GM12801 (cell line): Measurements from ENCODE around the gene MDP1.

Experiments
- TF ChIP-seq, protein P1 (sequence below): IDR thresholded peaks from one replicate; pipeline ENCODE4 v1.5.1; 2011; ENCODE audit warnings: control low read depth; ENCODE audit not compliant: insufficient read length; ENCODE audit errors: extremely low read depth

Gene MDP1

DNA sequence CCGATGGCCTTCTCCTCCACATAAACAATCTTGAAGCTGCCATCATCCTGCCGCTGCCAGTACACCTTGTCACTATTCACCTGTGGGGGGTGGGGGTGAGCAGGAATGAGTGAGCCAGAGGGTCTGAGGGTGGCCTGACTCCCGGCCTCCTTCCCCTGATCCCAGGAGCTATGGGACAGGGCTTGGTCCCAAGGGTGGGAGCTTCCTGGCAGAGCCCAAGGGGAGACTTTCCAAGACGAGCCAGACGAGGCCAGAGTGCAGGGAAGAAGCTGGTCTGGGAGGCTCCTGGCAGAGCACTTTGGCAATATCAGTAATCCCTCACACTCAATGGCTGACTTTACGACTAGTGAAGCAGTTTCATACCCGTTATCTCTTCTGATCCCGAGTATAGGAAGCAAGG lies 39.6 kb upstream of the MDP1 start:
- TF ChIP-seq, protein P1, sequence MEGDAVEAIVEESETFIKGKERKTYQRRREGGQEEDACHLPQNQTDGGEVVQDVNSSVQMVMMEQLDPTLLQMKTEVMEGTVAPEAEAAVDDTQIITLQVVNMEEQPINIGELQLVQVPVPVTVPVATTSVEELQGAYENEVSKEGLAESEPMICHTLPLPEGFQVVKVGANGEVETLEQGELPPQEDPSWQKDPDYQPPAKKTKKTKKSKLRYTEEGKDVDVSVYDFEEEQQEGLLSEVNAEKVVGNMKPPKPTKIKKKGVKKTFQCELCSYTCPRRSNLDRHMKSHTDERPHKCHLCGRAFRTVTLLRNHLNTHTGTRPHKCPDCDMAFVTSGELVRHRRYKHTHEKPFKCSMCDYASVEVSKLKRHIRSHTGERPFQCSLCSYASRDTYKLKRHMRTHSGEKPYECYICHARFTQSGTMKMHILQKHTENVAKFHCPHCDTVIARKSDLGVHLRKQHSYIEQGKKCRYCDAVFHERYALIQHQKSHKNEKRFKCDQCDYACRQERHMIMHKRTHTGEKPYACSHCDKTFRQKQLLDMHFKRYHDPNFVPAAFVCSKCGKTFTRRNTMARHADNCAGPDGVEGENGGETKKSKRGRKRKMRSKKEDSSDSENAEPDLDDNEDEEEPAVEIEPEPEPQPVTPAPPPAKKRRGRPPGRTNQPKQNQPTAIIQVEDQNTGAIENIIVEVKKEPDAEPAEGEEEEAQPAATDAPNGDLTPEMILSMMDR: no peak

DNA sequence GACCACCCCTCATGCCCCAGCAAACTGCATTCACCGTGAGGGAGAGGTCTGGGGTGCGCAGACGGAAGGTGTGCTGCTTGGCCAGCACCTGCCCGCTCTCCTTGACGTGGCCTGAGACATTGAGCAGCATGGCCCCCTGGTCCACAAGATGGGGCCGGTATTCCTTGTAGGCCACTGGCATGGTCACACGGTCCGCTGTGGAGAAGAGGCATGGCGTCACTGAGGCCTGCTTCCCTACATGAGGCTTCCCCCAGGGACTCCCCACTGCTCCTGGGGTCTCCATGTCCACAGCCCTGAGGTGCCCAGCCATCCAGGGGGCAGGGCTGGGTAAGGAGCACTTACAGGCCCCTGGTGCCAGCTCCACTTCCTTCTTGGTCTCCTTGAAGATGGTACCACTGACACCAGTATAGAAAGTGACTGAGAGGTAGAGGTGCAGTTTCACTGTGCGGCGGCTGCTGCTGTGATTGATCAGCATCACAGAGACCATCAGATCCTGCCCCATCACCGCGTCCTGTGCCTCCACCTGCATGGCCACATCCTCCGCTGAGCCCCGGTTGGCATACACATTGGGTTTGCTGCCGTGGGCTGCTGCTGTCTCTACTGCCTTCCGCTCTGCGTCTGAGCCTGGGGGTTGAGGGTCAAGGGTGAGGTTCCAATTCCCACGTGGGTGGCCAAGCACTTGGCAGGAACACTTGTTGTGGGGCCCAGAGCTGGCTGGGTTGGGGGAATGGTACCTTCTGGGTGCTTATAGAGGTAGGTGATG lies 38.9 kb upstream of the MDP1 start:
- TF ChIP-seq, protein P1: no peak

DNA sequence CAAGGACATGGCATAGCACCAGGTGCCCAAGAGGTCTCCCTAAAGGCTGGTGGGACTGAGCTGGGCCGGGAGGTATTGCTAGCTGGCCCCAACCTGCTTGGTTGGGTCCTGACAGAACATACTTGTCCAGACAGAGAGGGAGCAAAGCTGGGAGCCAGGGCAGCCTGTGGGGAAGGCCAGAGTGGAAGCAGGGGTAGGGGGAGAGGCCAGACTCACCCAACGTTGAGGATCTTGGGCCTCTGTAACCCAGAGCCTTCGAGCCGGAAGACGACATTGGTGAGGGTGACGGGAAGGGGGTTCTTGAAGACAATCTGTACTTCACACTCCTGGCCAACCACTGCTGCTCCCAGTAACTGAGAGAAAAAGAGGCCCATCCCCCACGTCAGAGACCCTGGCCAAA lies 38.1 kb upstream of the MDP1 start:
- TF ChIP-seq, protein P1: no peak

DNA sequence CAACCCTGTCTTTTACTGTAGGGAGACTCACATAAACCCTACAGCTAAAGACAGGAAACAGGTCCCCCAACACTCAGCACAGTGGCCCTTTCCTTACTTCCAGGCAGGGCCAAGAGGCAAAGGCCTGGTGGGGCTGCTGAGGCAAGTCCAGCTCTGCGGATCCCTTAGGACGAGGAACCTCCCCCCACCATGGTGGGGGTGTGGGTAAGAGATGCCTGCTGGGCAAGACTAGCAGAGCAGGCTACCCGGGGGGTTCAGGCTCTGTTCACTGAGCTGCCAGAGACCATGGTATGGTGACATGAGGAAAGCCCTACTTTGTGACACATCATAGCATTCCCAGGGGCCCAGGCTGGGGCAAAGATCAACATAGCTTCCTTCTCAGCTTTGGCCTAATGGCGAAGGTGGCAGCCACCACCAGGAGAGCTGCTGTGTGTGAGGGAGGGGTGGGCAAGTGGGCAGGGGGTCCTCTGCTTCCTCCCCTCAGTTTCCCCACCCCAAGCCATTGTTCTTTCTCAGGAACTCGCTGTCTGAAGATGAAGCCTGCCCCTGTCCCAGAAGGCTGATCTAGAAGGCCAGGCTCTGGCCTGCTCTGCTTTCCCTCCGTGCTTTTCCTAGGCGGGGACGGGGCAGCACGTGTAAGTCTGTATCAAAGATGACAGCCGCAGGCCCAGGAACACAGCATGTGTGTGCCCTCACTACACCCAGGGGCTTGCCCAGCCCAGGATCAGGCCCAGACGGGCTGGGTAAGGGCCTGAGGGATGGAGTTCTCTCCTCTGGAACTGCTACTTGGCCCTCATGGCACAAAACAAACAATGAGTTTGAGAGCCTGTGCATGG lies 36.6 kb upstream of the MDP1 start:
- TF ChIP-seq, protein P1: no peak

DNA sequence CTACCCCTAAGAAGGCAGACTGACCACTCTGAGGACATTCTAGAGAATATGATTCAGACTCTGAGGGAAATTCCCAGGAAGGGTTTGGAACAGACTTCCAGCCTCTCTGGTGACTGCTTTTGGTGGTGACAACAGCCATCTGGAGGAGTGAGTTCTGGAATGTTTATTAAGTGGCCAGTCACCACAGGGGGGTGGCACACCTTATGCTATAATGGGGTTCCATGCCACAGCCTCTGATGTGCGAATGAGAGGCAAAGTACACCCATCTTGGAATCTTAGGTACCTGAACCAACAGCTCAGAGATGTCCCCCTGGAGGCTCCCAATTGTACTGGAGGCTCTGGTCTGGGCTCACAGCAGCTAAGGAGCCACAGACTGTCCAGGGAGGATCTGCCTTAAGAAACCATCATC lies 36.0 kb upstream of the MDP1 start:
- TF ChIP-seq, protein P1: no peak

DNA sequence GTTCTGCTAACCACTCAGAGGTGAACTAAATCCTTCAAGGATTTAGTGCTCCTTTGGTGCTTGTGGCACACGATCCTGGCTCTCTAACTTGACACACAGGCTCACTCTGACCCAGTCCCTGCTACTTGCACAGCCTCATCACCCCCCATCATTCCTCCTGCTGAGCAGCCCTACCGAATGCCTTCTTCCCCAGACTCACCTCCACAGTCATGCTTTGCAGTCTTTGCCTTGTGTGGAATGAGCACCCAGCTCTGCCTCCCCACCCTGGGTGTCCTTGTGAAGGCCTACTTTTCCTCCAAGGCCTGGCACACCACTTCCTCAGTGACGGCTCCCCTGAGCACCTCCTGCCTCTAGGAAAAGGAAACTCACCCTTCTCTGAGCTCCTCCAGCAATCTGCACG lies 34.5 kb upstream of the MDP1 start:
- TF ChIP-seq, protein P1: no peak

DNA sequence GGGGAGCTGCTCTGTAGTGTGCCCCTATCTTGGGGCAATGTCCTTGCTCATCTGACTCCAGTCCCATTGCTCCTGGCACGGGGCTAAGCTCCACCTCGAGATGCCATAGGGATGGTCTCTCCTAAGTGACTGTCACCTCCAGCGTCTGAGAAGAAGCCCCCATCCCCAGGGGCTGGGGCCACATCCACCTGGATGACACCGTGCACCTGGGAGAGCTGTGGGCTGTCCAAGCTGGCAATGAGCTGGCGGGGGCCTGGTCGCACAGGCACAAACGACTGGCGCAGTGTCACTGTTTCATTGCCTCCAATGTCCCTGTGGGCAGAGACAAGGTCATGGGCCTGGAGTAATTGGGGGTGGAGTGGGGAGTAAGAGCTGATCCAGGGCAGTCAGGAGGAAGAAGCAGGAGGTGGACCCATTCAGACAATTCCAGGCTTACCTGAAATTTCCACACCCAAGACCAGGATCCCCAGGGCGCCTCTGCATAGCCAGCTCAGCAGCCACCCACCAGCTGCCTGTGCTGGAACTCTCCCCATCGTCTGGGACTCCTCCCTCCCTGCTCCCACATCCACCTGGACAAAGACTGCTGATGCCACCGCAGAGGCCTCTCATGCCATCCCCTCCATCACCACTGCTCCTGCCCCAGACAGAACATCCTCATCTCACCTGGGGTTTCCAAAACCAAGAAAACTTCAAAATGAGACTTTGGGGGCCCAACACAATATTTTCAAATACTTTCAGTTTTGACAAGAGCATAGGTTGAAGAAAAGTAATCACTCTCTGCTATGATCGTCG lies 33.6 kb upstream of the MDP1 start:
- TF ChIP-seq, protein P1: no peak
